Mesenchymal stem cell (in vitro differentiated cells and primary cell): Measurements from ENCODE around the gene B9D1.
A peak's percentile ranks its signal among the peaks of the same experiment; 100 is the strongest.

Experiments
- DNase-seq: peaks from one replicate; pipeline ENCODE4 v3.0.0-alpha.2; 2013
- H2AFZ ChIP-seq: one replicate; pipeline ENCODE4 v1.6.1; 2013; ENCODE audit warnings: low read depth, mild to moderate bottlenecking, control low read depth, inconsistent platforms, low read length, moderate library complexity
- H2AK5ac ChIP-seq: 2 replicates; pipeline ENCODE4 v1.6.1; 2013; ENCODE audit warnings: low read length, moderate library complexity, mild to moderate bottlenecking, inconsistent platforms; ENCODE audit not compliant: severe bottlenecking
- H2BK120ac ChIP-seq: one replicate; pipeline ENCODE4 v1.6.1; 2013; ENCODE audit warnings: low read depth, mild to moderate bottlenecking, inconsistent platforms, low read length, moderate library complexity
- H2BK12ac ChIP-seq, 2 experiments: one replicate each; pipeline ENCODE4 v1.6.1; 2013; ENCODE audit warnings: inconsistent platforms in 2 of 2, low read length in 2 of 2, mild to moderate bottlenecking in 2 of 2, moderate library complexity in 2 of 2, control low read depth in 1 of 2
- H2BK15ac ChIP-seq: one replicate; pipeline ENCODE4 v1.6.1; 2013; ENCODE audit warnings: mild to moderate bottlenecking, low read depth, inconsistent platforms; ENCODE audit not compliant: poor library complexity, severe bottlenecking
- H2BK5ac ChIP-seq: 2 replicates; pipeline ENCODE4 v1.6.1; 2013; ENCODE audit warnings: low read depth, mild to moderate bottlenecking, low read length, control low read depth, inconsistent platforms; ENCODE audit not compliant: poor library complexity, severe bottlenecking
- H3K14ac ChIP-seq, 2 experiments: one replicate each; pipeline ENCODE4 v1.6.1; 2013; ENCODE audit warnings: inconsistent platforms in 2 of 2, low read length in 2 of 2, control low read depth in 1 of 2, mild to moderate bottlenecking in 1 of 2, moderate library complexity in 1 of 2
- H3K18ac ChIP-seq, 2 experiments: one replicate each; pipeline ENCODE4 v1.6.1; 2013; ENCODE audit warnings: inconsistent platforms in 2 of 2, low read length in 2 of 2, control low read depth in 1 of 2, low read depth in 1 of 2, mild to moderate bottlenecking in 1 of 2
- H3K23ac ChIP-seq, 2 experiments: one replicate each; pipeline ENCODE4 v1.6.1; 2013; ENCODE audit warnings: inconsistent platforms in 2 of 2, low read length in 2 of 2, mild to moderate bottlenecking in 2 of 2, moderate library complexity in 2 of 2, control low read depth in 1 of 2
- H3K27ac ChIP-seq: 2 replicates; pipeline ENCODE4 v1.5.1; 2013; ENCODE audit warnings: mild to moderate bottlenecking, moderate library complexity, low read length, control low read depth, inconsistent platforms; ENCODE audit not compliant: poor library complexity, severe bottlenecking
- H3K27me3 ChIP-seq, 2 experiments: 2 replicates each; pipeline versions ENCODE4 v1.6.1 to v1.7.0; 2013; ENCODE audit warnings: low read length in 2 of 2, mild to moderate bottlenecking in 2 of 2, moderate library complexity in 2 of 2, control low read depth in 1 of 2, inconsistent platforms in 1 of 2; ENCODE audit not compliant: control insufficient read depth in 1 of 2, insufficient read depth in 1 of 2
- H3K36me3 ChIP-seq, 2 experiments: 2 replicates each; pipeline versions ENCODE4 v1.6.1 to v1.7.0; 2013; ENCODE audit warnings: low read length in 2 of 2, control low read depth in 1 of 2, inconsistent platforms in 1 of 2, low read depth in 1 of 2, mild to moderate bottlenecking in 1 of 2; ENCODE audit not compliant: insufficient read depth in 2 of 2, control insufficient read depth in 1 of 2
- H3K4ac ChIP-seq, 2 experiments: one replicate each; pipeline ENCODE4 v1.6.1; 2013; ENCODE audit warnings: inconsistent platforms in 2 of 2, low read length in 2 of 2, mild to moderate bottlenecking in 2 of 2, moderate library complexity in 2 of 2, control low read depth in 1 of 2, low read depth in 1 of 2
- H3K4me1 ChIP-seq: 2 replicates; pipeline ENCODE4 v1.6.1; 2013; ENCODE audit warnings: low read depth, low read length, control low read depth; ENCODE audit not compliant: control insufficient read depth, insufficient read depth
- H3K4me2 ChIP-seq: 2 replicates; pipeline ENCODE4 v1.6.1; 2013; ENCODE audit warnings: low read length, mild to moderate bottlenecking, inconsistent platforms; ENCODE audit not compliant: poor library complexity, severe bottlenecking
- H3K4me3 ChIP-seq, 2 experiments: 2 replicates each; pipeline versions ENCODE4 v1.5.1 to v1.7.0; 2013; ENCODE audit warnings: low read length in 2 of 2, mild to moderate bottlenecking in 2 of 2, control low read depth in 1 of 2, low read depth in 1 of 2; ENCODE audit not compliant: insufficient read depth in 1 of 2
- H3K79me1 ChIP-seq: replicated peaks from 2 replicates; pipeline ENCODE4 v1.6.1; 2013; ENCODE audit warnings: mild to moderate bottlenecking, control low read depth, low read length, inconsistent platforms; ENCODE audit not compliant: poor library complexity, severe bottlenecking
- H3K9ac ChIP-seq: 2 replicates; pipeline ENCODE4 v1.7.0; 2013; ENCODE audit warnings: mild to moderate bottlenecking, low read length, moderate library complexity
- H3K9me3 ChIP-seq: 2 replicates; pipeline ENCODE4 v1.7.0; 2013; ENCODE audit warnings: mild to moderate bottlenecking, low read length; ENCODE audit not compliant: control insufficient read depth
- H4K8ac ChIP-seq: one replicate; pipeline ENCODE4 v1.6.1; 2013; ENCODE audit warnings: inconsistent platforms, mild to moderate bottlenecking, low read length, moderate library complexity
- H4K91ac ChIP-seq: one replicate; pipeline ENCODE4 v1.6.1; 2013; ENCODE audit warnings: mild to moderate bottlenecking, low read length, inconsistent platforms
- WGBS: methylation state at CpG from one replicate; pipeline ENCODE4 v1.1.7; 2013; ENCODE audit warnings: mixed read lengths; 5-methylcytosine and 5-hydroxymethylcytosine counted together

B9D1 gene

GRCh38 chr17:19407601-19408345 is 45.2 kb upstream of the B9D1 start:
- WGBS = 96% methylated on average over 10 of the region's 10 CpGs
- H3K9me3 ChIP-seq = no peaks in the 10 kb centered on the region
- no peak overlapping the region for H2BK15ac ChIP-seq
- H2AFZ ChIP-seq = no peak overlapping the region
- H4K8ac ChIP-seq = no peak overlapping the region
- no peak overlapping the region for H3K4ac ChIP-seq
- no peak overlapping the region for H3K14ac ChIP-seq
- no peak overlapping the region for H3K23ac ChIP-seq
- H3K9ac ChIP-seq = no peak overlapping the region
- H3K4me3 ChIP-seq = no peak overlapping the region
- H3K18ac ChIP-seq = no peak overlapping the region
- H3K27ac ChIP-seq = no peak overlapping the region
- no peak overlapping the region for H3K4me2 ChIP-seq
- no peak overlapping the region for H2BK12ac ChIP-seq
- H3K36me3 ChIP-seq = no peaks in the 10 kb centered on the region
- peaks cover 0 to 9% of the 10 kb centered on the region in 2 experiments for H3K27me3 ChIP-seq
- no peaks in the 10 kb centered on the region for H3K79me1 ChIP-seq
- DNase-seq = no peak
- H4K91ac ChIP-seq = no peak overlapping the region
- H3K4me1 ChIP-seq = peaks cover 17% of the 10 kb centered on the region
- H2AK5ac ChIP-seq = peak overlapping the region; percentile 15
- no peak overlapping the region for H2BK120ac ChIP-seq
- no peak overlapping the region for H2BK5ac ChIP-seq

GRCh38 chr17:19405114-19405513 is 42.6 kb upstream of the B9D1 start:
- H3K79me1 ChIP-seq = no peaks in the 10 kb centered on the region
- no peak overlapping the region for H2BK5ac ChIP-seq
- H3K23ac ChIP-seq = no peak overlapping the region
- no peak overlapping the region for H3K27ac ChIP-seq
- H4K91ac ChIP-seq = peak overlapping the region; percentile 34
- no peak overlapping the region for H3K4me2 ChIP-seq
- H3K18ac ChIP-seq = no peak overlapping the region
- no peak overlapping the region for H3K4ac ChIP-seq
- 92% methylated on average over 5 of the region's 5 CpGs for WGBS
- H2AFZ ChIP-seq = no peak overlapping the region
- no peak overlapping the region for H4K8ac ChIP-seq
- H3K4me1 ChIP-seq = peaks cover 9% of the 10 kb centered on the region
- H3K14ac ChIP-seq = no peak overlapping the region
- H2BK15ac ChIP-seq = no peak overlapping the region
- DNase-seq = no peak
- H3K27me3 ChIP-seq = no peaks in the 10 kb centered on the region
- H3K9ac ChIP-seq = no peak overlapping the region
- no peak overlapping the region for H2BK12ac ChIP-seq
- H3K36me3 ChIP-seq = no peaks in the 10 kb centered on the region
- H3K9me3 ChIP-seq = no peaks in the 10 kb centered on the region
- H3K4me3 ChIP-seq = no peak overlapping the region
- no peak overlapping the region for H2AK5ac ChIP-seq
- H2BK120ac ChIP-seq = no peak overlapping the region

GRCh38 chr17:19404264-19404663 is 41.7 kb upstream of the B9D1 start:
- Histone ChIP-seq H3K36me3 (no peaks in the 10 kb centered on the region), H3K9me3 (no peaks in the 10 kb centered on the region), H2BK5ac (no peak overlapping the region), H2BK120ac (no peak overlapping the region), H3K27ac (no peak overlapping the region), H2BK12ac (no peak overlapping the region), H3K14ac (no peak overlapping the region), H4K8ac (no peak overlapping the region), H3K27me3 (no peaks in the 10 kb centered on the region), H3K9ac (no peak overlapping the region), H3K4me3 (no peak overlapping the region), H3K4me2 (no peak overlapping the region), H2BK15ac (no peak overlapping the region), H3K79me1 (no peaks in the 10 kb centered on the region), H2AK5ac (no peak overlapping the region), H3K4me1 (peaks cover 3% of the 10 kb centered on the region), H3K18ac (no peak overlapping the region), H4K91ac (no peak overlapping the region), H2AFZ (no peak overlapping the region), H3K23ac (no peak overlapping the region), H3K4ac (no peak overlapping the region)
- WGBS = 91% methylated on average over 1 of the region's 1 CpG
- no peak for DNase-seq

GRCh38 chr17:19403021-19403420 is 40.5 kb upstream of the B9D1 start:
- Histone ChIP-seq H4K91ac (peak overlapping the region; percentile 45), H3K9me3 (no peaks in the 10 kb centered on the region), H3K4me1 (peaks cover 2% of the 10 kb centered on the region), H2BK15ac (peak overlapping the region; percentile 74), H3K4me3 (no peak overlapping the region), H3K27ac (no peak overlapping the region), H3K4me2 (no peak overlapping the region), H2BK12ac (peak overlapping the region; percentile 0 to 41), H3K27me3 (no peaks in the 10 kb centered on the region), H3K23ac (no peak overlapping the region), H4K8ac (peak overlapping the region; percentile 39), H3K14ac (no peak overlapping the region), H3K18ac (no peak overlapping the region), H3K79me1 (no peaks in the 10 kb centered on the region), H2BK120ac (no peak overlapping the region), H2AFZ (no peak overlapping the region), H3K4ac (peak overlapping the region in 1 of 2 experiments; percentile 70), H2AK5ac (no peak overlapping the region), H3K9ac (no peak overlapping the region), H2BK5ac (no peak overlapping the region), H3K36me3 (no peaks in the 10 kb centered on the region)
- DNase-seq = no peak
- WGBS = 86% methylated on average over 4 of the region's 4 CpGs
